NT2/D1 (cell line): ENCODE results near the gene GBP5.
"Not testable (repeated sequence)": the region's sequence is repeated elsewhere in the genome, so short reads cannot be mapped to it uniquely, and the experiment has no call there.

Source experiments
- YY1 ChIP-seq: IDR thresholded peaks from 2 replicates; pipeline ENCODE4 v1.6.1; 2011; ENCODE audit not compliant: insufficient read length, insufficient read depth
- ZNF274 ChIP-seq: IDR thresholded peaks from 2 replicates; pipeline ENCODE4 v1.6.1; 2011; ENCODE audit warnings: mild to moderate bottlenecking, low read depth, low read length

GRCh38 chr1:89284078-89284763 is 11.6 kb upstream of the GBP5 start:
- TF ChIP-seq ZNF274, YY1: not testable (repeated sequence)
